ENCODE data around the gene SDCBP2.

- TF ChIP-seq CTCF (IDR thresholded peaks at IDR 0.05; ENCODE audit: insufficient read depth, low read depth, low read length) (no peak), EZH2 (IDR thresholded peaks at IDR 0.05; ENCODE audit: insufficient read depth, low read length) (no peak)
Observed at GRCh38 chr20:1322511-1323245, 6.3 kb downstream of the SDCBP2 start.

Data from astrocyte (in vitro differentiated cells and primary cell).